ENCODE data around the gene TRIP4. TPM values are rescaled to one million over a fixed set of nuclear protein-coding genes. Genes with fewer than 3 reads are reported as not detected.

The TRIP4 gene
- total RNA-seq, 1 donor from 2014 or later = 24.7 TPM

GRCh38 chr15:64354688-64355344 lies 32.8 kb upstream of the TRIP4 start:
- Mint-ChIP-seq H3K4me1 (ENCODE audit: low read depth) (peaks cover 26% of the 10 kb centered on the region), H3K27ac (ENCODE audit: unreplicated experiment) (peak overlapping the region; percentile 99), H3K27me3 (ENCODE audit: low read depth) (no peaks in the 10 kb centered on the region), H3K9me3 (ENCODE audit: low read depth) (no peaks in the 10 kb centered on the region), H3K4me3 (ENCODE audit: unreplicated experiment) (peak overlapping the region; percentile 91), H3K36me3 (ENCODE audit: low read depth) (no peaks in the 10 kb centered on the region)
- TF ChIP-seq, protein P1, sequence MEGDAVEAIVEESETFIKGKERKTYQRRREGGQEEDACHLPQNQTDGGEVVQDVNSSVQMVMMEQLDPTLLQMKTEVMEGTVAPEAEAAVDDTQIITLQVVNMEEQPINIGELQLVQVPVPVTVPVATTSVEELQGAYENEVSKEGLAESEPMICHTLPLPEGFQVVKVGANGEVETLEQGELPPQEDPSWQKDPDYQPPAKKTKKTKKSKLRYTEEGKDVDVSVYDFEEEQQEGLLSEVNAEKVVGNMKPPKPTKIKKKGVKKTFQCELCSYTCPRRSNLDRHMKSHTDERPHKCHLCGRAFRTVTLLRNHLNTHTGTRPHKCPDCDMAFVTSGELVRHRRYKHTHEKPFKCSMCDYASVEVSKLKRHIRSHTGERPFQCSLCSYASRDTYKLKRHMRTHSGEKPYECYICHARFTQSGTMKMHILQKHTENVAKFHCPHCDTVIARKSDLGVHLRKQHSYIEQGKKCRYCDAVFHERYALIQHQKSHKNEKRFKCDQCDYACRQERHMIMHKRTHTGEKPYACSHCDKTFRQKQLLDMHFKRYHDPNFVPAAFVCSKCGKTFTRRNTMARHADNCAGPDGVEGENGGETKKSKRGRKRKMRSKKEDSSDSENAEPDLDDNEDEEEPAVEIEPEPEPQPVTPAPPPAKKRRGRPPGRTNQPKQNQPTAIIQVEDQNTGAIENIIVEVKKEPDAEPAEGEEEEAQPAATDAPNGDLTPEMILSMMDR (IDR thresholded peaks at IDR 0.05) = no peak
- no peak for DNase-seq (ENCODE audit: low spot score)

GRCh38 chr15:64355348-64355943 lies 32.2 kb upstream of the TRIP4 start:
- no peak for DNase-seq (ENCODE audit: low spot score)

DNA sequence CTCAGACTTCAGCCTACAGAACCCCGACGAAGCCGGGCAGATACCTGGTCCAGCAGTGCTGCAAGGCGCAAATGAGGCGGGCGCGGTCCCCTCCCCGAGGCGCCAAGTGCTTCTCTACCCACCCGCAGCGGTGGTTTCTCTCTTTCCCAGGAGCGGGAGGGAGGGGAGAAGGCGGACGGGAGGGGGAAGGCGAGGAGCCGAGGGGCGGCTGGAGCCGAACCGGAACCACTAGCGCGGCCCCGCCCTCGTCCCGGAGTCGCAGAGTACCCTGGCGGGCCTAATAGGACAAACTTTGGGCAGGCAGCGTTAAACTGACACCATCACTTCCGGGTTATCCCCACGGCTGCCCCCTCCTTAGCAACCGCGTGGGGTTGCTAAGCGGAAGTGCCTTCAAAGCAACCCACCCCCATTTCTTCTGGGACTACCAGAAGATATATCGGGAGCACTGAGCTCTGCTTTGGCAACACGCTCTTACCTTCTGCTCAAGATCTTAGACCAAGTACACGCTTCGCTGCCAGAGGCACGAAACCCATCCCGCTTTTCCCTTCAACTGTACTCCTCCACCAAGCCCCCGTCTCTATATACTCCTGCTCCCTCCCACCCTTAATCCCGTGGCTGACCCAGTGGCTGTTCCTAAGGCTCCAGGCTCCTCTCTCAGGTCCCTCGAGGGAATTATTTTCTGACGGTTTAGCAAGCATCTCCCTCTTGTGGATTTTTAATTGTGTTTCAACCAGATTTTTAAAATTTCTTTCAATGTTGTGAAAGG lies 31.5 kb upstream of the TRIP4 start, which contains the start of gene CSNK1G1:
TSS of gene CSNK1G1 (minus strand) at position 230 of the 766 bp plus-strand sequence. CDS start 55,674 bp downstream, outside the sequence.
- H3K27me3 Mint-ChIP-seq (ENCODE audit: low read depth) = no peaks in the 10 kb centered on the region
- TF ChIP-seq, protein P1 (IDR thresholded peaks at IDR 0.05) = peak; percentile 89
- no peaks in the 10 kb centered on the region for H3K36me3 Mint-ChIP-seq (ENCODE audit: low read depth)
- peak within 1 kb of the TSS; percentile 91 for H3K4me3 Mint-ChIP-seq (ENCODE audit: unreplicated experiment)
- DNase-seq (ENCODE audit: low spot score) = peak; percentile 97
- H3K27ac Mint-ChIP-seq (ENCODE audit: unreplicated experiment) = peak within 1 kb of the TSS; percentile 99
- H3K9me3 Mint-ChIP-seq (ENCODE audit: low read depth) = no peaks in the 10 kb centered on the region
- peaks cover 18% of the 10 kb centered on the region for H3K4me1 Mint-ChIP-seq (ENCODE audit: low read depth)

More at GRCh38 chr15:64355348-64355943, 32.2 kb upstream of the TRIP4 start:
- Mint-ChIP-seq H3K36me3 (ENCODE audit: low read depth) (no peaks in the 10 kb centered on the region), H3K27ac (ENCODE audit: unreplicated experiment) (peak overlapping the region; percentile 99), H3K4me3 (ENCODE audit: unreplicated experiment) (peak overlapping the region; percentile 91), H3K4me1 (ENCODE audit: low read depth) (peaks cover 24% of the 10 kb centered on the region), H3K27me3 (ENCODE audit: low read depth) (no peaks in the 10 kb centered on the region), H3K9me3 (ENCODE audit: low read depth) (no peaks in the 10 kb centered on the region)
- TF ChIP-seq, protein P1 (IDR thresholded peaks at IDR 0.05) = peak; percentile 19

DNA sequence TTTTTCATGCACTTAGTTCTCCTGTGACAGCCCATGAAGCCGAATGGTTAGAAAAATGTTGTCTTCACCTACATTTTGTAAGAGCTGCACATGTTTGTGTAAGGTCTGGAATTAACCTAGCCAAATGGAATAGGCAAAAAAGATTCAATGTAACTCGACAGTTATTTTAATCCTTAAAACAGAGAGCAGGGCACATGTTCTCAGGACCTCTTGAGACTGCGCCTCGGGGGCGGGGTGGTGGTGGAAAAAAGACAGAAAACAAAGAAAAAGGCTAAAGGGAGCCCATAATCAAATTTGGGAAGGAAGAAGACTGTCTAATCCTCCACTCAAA lies 31.0 kb upstream of the TRIP4 start:
- Mint-ChIP-seq H3K4me3 (ENCODE audit: unreplicated experiment) (peak overlapping the region; percentile 91), H3K27me3 (ENCODE audit: low read depth) (no peaks in the 10 kb centered on the region), H3K9me3 (ENCODE audit: low read depth) (no peaks in the 10 kb centered on the region), H3K27ac (ENCODE audit: unreplicated experiment) (peak overlapping the region; percentile 99), H3K36me3 (ENCODE audit: low read depth) (no peaks in the 10 kb centered on the region), H3K4me1 (ENCODE audit: low read depth) (peaks cover 14% of the 10 kb centered on the region)
- TF ChIP-seq, protein P1 (IDR thresholded peaks at IDR 0.05) = peak; percentile 52
- no peak for DNase-seq (ENCODE audit: low spot score)

- Mint-ChIP-seq H3K4me1 (ENCODE audit: low read depth) (peaks cover 5% of the 10 kb centered on the region), H3K27me3 (ENCODE audit: low read depth) (no peaks in the 10 kb centered on the region), H3K9me3 (ENCODE audit: low read depth) (no peaks in the 10 kb centered on the region), H3K4me3 (ENCODE audit: unreplicated experiment) (no peak overlapping the region), H3K27ac (ENCODE audit: unreplicated experiment) (no peak overlapping the region), H3K36me3 (ENCODE audit: low read depth) (no peaks in the 10 kb centered on the region)
- DNase-seq (ENCODE audit: low spot score) = no peak
- TF ChIP-seq, protein P1 (IDR thresholded peaks at IDR 0.05) = no peak
Observed at GRCh38 chr15:64361259-64361658, 26.4 kb upstream of the TRIP4 start.

Data from chondrocyte (in vitro differentiated cells).